Femur (tissue), 1 donor: ENCODE data around the gene KCNC2.

Source experiments
- DNase-seq: peaks from one replicate; pipeline ENCODE4 v3.0.0-alpha.2; 2017

The KCNC2 gene

DNA sequence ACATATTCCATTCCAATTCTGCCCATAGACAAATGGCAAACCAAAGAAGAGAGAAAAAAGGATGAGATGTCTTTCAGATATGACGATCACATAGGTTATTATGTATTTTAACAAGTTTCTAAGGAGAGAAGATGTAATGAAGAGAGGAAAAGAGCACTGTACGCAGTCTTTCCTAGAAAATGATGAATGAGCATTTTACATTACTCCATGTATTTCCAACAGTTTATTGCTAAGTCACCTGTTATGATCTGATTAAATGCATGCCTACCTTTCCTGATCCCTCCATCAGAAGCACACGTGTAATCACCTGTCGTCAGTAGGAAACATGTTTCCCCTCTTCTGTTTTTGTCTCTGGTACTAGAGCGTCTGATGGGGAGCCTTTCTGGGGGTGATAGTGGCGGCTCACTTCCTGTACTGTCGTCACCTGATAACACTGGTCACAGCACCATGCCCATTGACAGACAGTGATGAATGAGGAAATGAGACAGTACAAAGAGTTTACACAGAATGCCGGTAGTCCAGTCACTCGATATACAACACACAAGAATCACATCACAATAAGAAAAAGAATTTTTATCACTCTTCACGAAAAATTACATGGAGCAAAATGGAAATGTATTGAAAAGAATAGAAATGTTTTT is 161.6 kb downstream of the KCNC2 start:
- DNase-seq = no peak

DNA sequence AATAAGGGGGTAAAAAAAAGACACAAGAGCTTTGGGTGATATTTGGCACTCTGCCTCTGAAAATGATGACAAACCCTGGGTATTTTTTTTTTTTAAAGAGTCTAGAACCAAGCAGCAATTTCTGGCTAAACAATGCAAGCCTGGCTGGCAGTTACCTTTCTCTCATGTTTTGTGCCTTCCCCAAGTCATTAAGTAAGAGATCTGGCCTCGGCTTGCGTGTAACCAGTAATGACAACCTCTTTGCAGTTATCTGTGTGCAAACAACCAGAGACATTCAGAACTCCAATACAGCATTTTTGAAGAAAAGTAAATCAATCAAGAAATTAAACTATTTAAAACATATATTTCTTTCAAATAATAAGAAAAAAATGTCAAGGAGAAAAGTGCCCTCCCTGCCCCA is 167.5 kb downstream of the KCNC2 start:
- no peak for DNase-seq

DNA sequence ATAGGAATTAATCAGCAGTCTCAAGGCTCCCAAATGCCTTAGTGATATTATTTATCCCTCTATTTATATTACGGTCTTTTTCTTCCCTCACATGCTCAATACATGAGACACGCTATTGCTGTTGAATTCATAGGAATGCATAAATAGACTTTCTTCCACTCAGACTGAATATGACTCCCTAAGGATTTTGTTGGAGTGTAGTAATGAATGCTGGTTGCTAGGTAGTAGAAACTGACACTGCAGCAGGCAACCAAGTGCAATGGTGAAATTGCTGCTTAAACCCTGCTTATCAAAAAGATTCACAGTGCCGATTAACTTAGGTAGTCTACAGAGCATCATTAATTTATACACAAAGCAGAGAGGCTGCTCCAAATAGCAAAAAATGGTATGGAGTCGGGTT is 168.2 kb downstream of the KCNC2 start:
- DNase-seq = no peak

DNA sequence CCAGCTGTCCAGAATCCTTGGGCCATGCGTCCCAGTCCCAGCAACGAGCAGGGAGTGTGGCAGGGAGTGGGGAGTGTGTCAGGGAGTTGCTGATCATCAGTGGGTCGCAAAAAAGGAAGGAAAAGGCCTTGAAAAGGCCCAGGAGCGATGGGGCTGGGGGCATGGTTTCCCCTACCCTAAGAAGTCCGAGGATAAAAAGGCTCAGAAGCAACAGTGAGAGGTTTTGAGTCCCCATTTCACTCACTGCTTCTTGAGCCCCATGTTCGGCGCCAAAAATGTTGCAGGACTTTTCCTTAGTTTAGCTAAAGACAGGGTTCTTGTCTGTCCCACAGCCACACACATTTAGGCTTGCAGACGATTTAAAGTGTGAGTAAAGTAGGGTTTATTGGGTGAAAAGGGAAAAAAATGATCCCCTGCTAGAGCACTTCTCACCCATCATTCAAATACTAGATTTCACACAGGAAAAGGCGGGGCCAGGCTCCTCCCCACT is 189.5 kb downstream of the KCNC2 start:
- no peak for DNase-seq

DNA sequence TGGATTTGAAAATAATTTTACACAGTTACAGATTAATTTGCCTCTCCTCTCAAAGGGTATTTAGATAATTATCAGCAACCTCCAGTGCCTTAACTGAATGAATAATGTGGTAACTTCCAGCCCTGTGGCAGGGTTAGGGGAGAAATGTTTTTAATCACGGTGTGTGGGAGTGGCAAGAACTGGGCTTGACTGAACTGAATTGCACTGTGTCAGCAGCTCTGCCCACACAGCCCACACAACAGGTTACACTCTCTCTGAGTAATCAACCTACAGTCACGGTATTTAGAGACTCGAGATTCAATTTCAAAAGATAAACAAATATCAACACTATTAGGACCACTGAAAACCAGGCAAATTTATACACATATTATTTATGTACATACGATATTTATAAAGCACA is 198.5 kb downstream of the KCNC2 start:
- DNase-seq = no peak

DNA sequence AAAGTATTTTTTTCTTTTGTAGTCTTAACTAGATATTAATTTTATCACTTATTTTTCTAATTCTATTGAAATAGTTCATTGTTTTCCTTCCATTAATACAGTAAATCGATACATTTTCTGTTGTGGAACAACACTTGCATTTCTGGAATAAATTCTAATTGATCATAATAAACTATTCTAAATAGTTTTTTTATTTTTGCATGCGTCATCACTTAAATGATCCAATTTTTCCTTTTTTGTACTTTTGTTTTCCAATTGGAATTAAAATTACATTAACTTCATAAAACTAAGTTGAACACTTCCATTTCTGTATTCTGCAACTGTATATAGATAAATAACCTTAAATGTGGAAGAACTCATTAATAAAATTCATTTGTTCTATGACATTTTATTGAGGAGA is 202.5 kb downstream of the KCNC2 start:
- DNase-seq = no peak

DNA sequence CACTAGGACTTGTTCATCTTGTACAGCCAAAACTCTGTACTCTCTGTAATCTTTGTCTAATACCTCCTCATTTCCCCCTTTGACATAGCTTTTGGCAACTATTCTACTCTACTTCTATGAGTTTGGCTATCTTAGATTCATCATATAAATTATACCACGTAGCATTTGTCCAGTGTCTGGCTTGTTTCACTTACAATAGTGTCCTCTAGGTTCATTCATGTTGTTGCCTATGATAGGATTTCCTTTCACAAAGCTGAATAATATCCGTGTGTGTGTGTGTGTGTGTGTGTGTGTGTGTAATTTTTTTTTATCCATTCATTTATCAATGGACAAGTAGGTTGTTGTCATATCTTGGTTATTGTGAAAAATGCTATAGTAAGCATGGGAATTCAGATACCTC is 209.5 kb downstream of the KCNC2 start:
- no peak for DNase-seq

DNA sequence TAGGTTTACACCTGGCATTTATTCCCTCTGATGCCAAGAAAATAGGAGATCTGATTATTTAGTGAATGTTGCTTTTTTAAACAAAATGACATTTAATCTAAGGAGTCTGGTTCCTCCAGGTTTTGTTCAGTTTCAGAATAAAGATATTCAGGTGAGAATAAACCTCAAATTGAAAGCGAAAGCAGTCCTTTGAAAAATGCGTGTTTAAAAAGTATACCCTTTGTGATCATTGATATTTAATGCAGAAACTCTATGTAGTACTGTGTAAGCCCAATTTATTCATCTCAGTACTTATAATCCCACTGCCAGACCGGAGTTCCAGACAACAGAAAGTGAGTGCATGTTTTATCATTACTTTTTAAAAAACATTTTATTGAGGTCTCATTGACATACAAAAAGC is 210.2 kb downstream of the KCNC2 start:
- no peak for DNase-seq
